ENCODE measurements around the gene ZFHX3. TPM values are rescaled to one million over a fixed set of nuclear protein-coding genes. Genes with fewer than 3 reads are reported as not detected.
A peak's percentile ranks its signal among the peaks of the same experiment; 100 is the strongest.

ZFHX3 gene
- total RNA-seq, 1 donor from 2014 or later: 14.2 TPM

DNA sequence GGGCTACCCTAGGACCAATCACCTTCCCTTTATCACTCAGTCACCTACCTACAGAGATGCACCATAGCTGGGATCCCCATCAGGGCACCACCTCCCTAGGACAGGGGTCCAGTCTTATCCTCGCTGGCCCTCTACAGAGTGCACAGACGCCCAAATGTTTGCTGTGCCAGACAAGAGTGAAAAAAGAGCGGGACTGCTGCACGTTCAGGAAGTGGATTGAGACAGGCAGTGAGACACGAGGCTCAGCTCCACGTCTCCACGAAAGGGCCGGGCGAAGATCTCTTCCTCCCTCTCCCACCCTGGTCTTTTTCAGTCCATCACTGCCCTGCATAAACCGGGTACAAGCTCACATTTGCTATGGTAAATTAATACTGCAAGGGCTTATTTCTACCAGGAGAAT, 95.5 kb downstream of the ZFHX3 start:
- DNase-seq (ENCODE audit: low read depth): no peak

DNA sequence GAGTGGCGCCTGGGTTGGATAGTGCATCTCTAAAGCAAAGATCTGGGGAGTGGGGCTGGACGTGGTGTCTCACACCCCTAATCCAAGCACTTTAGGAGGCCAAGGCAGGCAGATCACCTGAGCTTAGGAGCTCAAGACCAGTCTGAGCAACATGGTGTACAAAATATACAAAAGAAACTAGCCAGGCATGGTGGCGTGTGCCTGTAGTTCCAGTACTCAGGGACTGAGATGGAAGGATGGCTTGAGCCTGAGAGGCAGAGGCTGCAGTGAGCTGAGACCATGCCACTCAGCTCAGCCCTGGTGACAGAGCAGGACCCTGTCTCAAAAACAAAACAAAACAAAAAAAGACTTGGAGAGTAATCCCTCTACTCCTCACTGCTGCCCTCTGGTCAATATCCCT, 96.0 kb downstream of the ZFHX3 start:
- no peak for DNase-seq (ENCODE audit: low read depth)

DNA sequence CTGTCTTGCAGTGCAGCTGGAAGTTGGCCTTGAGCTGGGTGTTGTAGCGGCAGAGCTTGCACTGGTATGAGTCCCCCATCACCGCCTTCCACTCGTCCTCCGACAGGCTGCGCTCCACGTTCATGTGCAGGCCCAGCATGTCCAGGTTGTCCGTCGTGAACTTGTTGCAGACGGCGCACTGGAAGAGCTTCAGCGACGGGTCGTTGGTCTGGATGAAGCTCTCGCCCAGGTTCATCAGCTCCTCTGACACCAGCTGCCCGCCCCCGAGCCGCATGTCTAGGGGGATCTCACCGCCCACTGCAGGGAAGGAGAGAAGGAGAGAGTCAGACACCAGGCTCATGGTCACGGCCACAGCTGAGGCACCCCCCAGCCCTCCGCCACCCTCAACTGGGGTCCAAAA, 97.3 kb downstream of the ZFHX3 start:
- DNase-seq (ENCODE audit: low read depth): no peak

DNA sequence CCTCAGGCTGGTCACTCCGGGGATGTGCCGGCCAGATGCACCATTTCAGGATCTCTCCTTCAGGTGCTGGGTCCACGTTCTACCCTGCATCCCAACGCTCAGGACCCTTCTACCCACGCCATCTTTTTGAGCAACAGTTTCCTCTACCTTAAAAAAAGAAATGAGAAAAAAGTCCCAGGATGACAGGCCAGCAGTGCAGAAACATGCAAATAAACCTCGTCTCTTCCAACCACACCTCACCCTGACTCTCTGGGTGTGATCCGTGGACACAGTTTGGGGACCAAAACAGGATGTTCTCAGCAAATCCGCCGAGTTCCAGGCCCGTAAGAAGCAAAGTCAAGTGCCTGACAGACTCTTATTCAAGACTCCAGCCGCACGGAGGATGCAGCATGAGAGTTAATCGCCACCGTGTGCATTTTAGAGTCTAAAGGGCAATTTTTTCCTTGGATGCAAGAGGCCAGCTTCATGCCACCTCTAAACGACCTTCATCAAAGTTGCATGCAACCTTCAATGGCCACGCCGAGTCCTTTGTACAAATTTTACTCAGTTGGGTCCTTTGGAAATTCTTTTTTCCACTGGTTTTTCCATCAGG, 99.6 kb downstream of the ZFHX3 start:
- DNase-seq (ENCODE audit: low read depth): no peak

DNA sequence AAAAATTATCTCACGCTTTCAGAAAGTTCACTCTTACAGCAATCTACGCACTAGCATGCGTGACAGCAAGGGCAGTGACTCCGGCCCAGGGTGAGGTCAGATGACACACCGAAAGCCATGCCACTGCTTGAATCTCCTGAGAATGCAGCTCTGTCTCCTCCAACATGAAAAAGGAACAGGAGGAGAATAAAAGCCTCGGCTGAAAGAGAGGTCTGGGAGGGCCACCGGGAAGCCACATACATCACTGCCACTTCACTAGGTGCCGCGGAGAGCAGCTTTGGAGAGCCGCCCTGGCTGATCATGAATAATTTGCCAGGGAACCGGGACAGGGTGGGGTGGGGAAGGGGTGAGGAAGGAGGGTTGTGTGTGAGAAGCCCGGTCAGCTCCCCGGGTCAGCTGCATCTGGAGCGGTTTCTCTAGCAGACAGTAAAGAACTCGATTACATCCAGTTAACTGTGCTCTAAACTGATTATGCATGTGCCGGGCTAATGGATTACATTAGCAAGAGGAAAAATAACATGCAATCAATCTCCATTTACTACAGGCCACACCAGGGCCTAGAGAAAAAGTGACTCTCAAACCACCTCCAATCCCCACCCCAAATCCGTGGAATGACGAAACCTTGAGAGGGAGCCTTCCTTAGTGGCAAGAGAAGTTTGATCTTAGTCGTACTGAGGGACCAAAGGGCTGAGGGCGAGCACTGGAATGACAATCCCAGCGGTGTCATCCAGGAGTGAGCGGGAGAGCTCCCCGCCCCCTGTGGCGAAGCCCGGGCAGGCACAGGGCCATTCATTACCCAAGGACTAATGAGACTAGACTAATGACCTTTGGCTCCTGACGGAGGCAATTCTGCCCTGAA, 100.3 kb downstream of the ZFHX3 start:
- no peak for DNase-seq (ENCODE audit: low read depth)

DNA sequence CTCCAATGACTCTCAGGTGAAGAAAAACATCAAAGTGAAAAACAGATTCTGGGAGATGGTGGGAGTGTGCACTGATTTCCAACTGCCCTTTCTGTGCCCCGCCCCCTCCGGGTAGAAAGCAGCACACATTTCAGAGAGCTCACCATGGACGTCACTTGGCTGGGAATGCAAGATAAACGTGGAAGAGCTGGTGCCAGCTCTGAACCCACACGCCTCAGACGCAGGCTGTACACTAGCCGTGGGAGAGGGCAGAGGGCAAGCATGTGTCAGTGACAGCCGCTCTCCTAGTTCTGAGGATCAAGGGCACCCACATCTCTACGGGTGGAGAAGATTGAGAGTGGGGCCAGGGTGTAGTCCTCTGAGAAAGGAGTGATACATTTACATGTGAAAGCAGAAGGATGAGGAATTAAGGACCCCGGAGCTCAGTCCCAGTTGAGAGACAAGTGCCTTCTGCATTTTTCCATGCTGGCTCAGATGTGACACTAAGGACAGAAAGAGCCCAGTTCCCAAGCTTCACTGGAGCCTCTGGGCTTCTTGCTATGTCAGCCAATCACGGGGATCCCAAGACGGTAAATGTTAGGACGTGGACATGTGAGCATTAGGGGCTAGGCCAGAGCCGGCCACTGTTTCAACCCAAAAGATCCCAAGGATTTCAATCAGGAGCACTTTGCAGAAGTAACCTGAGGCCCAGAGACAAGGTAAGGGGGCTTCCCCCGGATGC, 101.3 kb downstream of the ZFHX3 start:
- no peak for DNase-seq (ENCODE audit: low read depth)

DNA sequence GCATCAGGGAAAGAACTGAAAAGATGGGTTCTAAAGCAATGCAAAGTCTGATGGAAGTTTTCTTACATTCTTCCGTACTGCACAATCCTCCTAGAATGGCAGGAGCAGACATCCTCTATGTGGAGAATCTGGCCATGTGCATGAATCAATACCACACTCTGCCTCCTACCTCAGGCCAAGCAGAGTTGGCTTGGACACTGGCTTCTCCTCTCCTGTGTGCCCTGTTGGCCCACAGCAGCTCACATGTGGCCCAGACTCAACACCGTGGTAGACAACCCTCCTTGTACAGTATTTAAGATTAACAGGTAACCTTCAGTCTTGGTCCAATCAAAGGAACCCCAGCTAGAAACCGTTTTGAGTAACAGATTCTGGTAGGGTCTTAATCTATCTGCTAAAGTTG, 101.9 kb downstream of the ZFHX3 start:
- no peak for DNase-seq (ENCODE audit: low read depth)

DNA sequence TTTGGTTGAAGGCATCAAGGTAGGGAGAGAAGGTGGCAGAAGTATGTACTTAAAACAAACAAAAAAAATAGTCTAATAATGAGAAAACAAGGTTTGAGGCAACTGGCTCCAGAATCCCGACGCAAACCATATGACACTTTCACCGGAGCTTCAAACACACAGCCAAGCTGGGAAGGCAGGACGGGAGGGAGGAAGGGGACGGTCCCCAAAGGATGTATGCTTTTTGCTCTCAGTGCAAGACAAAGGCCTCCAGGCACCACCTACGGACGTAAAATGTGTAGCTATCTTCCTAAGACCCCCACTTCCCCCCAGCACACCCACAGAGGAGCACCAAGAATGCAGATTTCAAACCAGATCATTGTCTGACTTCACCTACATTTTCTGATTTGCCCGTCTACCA, 102.3 kb downstream of the ZFHX3 start:
- no peak for DNase-seq (ENCODE audit: low read depth)

DNA sequence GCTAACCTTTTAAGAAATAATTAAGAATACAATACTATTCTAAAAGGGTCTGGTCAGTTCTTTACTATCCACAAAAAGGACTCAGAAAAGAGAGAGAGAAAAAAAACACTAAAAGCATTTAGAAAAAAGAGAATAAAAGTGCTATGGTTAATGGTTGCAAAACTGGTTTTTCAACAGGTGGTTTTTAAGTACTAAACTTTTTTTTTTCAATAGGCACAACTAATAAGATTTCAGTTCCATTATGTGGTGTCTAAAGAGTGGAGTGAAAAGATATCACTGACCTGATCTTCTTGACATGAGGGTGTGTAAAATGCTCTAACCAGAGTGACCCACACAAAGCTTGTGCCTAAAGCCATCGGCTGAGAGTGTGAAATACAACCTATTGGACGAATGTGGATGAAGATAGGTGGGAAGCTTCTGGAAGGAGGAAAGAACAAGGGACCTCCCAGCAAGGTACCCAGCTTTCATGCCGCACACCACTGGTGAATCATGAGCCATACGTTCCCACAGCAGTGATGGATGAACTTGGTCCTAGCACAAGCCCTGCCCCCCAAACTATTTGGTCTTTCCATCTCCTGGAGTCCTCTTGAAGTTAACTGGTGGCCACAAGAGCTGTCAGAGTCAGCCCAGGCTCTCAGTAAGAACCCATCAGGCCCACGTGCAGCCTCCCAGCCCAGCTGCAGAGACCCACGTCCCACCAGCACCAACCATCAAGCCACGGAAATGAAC, 103.0 kb downstream of the ZFHX3 start:
- no peak for DNase-seq (ENCODE audit: low read depth)

DNA sequence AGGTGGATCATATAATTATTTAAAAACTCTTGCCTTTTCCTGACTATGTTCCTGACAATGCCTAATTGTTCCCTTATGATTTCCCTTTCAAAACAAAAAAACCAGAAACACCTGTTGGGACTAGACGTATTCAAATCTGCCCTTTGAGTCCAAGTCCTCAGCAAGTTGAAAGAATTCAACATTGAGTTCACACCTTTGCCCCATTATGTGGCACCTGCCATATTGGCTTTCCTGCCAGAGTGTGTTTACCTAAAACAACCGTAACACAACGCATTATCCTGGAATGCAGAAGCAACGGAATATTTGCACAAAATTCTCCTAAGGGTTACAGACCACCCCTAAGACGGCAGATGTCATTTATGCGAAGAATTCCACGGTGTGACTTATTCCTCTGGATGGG, 105.9 kb downstream of the ZFHX3 start:
- DNase-seq (ENCODE audit: low read depth): no peak

DNA sequence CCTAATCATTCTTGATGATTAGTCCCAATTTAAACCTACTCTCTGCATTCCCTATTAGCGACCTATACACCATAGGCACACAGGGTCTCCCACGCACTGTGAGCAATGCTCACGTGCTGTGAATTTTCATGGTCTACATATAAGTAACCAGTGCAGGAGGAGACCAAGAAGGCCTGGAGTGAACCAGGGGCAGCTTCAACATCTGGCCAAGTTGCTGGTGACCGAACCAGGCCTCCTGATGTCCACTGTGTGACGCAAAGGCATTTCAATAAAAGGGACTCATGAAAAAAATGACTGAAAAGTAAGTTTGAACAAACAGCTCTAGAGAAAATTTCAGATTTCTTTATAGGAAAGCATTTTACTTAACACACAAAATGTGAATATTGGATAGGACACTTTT, 107.0 kb downstream of the ZFHX3 start:
- DNase-seq (ENCODE audit: low read depth): no peak

DNA sequence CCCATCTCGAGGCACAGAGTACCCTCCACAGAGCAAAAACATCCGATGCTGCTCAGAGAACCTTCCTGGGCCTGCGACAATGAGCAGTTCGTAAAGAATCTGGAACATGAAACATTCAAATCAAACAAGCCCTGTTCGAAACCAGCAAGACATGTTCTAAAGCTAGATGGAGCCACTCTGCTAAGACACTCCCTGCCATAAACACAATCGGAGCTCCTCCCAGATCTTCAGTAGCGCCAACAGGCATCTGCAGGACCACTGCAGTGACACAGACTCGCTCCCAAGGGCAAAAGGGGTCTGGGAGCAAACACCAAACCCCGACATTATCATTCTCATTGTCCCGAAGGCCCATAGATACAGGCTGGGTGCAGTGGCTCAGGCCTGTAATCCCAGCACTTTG, 108.7 kb downstream of the ZFHX3 start:
- no peak for DNase-seq (ENCODE audit: low read depth)

DNA sequence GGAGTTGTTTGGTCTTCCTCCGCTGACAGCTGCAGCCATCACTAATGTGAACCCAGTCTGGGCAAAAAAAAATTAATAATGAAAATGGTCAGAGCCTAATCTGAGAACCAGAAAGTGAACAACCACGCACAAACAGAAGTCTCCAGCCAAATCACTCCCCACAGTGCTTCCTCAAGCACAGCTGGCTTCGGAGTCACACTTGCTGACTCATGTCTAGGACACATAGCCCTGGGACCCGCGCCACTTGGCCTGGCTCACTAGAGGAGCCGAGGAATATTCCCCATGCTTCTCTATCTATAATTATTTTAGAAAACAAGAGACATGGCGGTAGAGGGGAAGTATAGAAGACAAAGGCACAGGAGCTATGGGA, 109.1 kb downstream of the ZFHX3 start:
- peak; percentile 67 for DNase-seq (ENCODE audit: low read depth)

DNA sequence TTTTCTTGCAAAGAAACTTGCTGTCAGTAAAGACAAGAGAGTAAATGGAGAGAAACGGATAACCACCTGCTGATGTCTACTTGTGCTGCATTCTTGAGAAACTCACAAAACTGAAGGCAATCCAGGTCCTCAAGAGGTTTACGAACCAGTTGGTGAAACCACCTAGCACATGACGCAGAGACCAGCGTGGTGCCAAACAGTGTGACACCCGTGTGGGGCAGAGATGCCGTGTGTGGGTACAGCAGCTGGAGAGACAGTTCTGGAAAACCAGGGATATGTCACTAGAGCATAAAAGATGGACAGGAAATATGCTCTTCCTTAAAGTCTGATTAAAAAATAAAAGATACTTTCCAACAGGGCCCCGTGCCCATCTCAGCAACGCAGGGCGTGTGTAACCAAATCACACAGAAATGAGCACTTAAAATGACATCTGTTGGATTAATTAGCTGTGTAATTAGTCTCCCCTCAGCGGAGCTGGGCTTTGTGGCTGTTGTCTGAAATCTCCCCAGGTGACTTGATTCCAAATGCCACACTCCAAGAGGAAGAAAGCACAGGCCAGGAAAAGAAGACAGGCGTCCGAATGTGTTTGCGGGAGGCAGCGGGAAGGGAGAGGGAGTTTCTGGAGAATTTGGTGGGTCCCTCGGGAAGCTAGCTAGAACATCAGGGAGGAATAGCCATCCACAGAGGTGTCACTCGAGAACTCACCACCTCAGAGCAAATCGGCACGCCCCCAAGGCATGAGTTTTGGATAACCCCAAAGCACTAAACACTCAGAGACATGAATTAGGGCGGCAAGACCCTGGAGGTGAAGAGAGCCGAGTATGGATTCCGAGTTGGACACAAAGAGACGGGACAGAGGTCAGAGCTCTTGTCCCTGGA, 109.8 kb downstream of the ZFHX3 start:
- no peak for DNase-seq (ENCODE audit: low read depth)

DNA sequence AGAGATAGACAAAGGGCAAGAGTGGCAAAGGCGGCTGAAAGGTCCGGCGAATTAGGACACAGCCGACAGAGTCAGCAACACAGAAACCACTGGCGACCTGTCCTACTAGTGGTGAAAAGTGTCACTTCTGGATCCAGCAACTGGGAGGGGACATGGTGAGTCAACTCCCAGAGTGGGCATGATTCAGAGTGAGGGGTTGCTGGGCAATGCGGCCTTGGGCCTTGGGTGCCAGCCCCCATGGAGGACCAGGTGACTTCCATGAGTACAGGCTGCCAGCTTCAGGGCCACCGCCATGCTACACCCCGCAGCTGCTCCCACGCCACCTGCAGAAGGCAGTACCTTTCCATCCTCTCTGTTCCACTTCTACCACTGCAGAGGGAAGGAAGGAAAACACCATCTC, 110.6 kb downstream of the ZFHX3 start:
- DNase-seq (ENCODE audit: low read depth): no peak

DNA sequence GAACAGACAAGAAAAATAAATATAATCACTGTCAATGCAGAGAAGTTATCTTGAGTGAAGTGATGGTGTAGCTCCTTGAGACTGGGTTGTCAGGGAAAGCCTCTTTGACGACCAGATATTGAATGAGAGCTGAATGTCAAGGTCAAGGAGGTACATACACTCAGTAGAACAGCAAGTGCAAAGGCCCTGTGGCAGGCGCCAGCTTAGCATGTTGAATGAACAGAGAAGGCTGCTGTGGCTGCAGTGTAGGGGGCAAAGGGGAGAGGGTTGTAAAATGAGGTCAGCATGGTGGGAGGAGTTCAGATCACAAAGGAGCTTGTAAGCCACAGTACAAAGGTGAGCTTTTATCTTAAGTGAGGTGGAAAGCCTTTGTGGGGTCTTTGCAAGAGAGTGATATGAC, 111.5 kb downstream of the ZFHX3 start:
- DNase-seq (ENCODE audit: low read depth): no peak

DNA sequence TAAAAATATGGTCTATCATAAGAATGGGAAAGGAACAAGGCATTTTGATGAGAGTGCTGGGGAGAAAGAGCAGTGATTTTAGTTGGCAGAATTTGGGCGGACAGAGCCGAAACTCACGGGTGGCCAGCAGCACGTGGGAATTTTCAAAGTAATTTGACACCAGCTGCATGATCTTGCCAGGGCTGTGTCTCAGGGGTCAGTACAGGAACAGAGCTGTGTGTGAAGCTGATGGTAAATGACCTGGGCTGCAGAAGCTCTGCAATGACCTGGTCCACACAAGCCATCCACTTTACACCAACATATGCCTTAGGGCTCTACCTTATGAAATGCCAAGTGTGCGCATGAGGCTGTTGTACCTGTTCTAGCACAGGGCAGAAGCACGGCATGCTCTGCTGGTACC, 112.0 kb downstream of the ZFHX3 start:
- no peak for DNase-seq (ENCODE audit: low read depth)

DNA sequence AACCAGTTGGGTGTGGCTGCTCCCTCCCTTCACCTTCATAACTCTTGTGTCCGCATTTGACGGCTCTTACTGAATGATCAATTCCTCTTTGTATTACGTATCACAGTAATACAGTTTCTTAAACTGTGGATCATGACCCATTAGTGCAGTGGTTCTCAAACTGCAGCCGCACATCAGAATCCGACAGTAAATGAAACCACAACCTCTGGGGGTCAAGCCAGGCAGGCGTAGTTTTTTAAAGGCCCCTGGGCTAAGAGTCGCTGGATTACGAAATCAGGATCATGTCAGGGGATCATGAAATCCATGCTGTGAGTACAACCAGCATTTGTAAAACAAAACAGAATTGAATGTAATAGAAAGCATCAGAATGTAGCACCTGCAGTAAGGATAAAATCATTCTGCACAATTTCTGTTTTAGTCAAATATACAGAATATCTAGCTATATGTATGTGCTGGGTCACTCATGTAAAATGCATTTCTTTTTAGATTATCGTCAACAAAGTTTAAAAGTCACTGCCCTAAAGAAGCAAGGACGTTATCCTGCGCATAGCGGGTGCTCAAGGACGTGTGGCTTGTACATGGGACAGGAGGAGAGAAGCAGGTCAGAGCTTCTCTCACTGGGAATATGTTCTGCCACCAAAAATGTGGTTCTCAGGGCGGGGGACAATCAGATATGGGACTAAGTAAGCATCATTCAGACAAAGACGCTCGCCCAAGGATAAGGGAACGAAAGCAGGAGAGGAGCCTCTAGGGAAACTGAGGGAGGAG, 113.1 kb downstream of the ZFHX3 start:
- peak; percentile 34 for DNase-seq (ENCODE audit: low read depth)

DNA sequence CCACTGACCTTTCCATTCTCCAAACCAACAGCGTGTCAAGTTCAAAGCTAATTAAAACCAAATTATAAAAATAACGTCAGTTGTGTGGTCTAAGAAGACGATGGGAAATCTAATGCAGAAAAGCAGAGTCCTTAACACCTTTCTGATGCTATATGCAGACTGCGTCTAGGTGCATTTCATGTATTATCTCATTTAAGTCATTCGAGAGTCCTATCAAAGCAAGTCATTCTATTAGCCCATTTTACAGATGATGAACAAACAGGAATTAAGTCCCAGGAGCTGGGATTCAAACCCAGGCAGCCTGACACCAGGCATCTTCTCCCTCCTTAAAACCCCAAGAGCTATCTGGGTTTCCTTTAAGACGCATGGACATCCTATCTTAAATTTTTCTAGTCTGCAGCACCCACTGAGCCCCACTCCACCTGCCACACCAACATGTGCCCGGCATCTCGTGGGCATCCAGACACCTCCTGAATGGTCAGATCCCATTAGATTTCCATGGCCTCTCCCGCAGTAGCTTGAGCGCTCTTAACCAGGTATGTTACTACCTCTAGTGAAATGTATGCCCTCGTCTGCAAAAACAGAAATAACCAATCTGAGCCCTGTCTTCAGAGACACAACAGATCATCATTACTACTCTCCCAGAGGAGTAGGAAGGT, 115.1 kb downstream of the ZFHX3 start:
- no peak for DNase-seq (ENCODE audit: low read depth)

DNA sequence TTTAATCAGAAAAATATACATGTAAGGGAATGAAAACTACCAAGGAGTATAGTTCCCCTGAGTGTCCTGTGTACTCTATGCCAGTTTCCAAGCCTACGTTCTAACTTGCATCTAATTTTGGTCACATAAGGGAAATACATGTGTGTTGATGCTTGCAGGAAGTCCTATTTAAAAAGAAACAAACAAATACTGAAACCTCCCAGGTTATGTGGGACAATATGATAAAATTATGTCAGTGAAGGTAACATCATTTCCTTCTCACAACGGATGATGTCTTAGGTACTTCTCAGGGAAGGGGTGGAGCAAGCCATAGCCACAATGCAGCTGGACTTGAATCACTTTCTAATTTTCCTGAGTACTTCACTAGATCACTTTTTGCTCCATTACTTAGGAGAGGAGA, 115.9 kb downstream of the ZFHX3 start:
- no peak for DNase-seq (ENCODE audit: low read depth)
